ENCODE data around the gene ANKH. TPM values are rescaled to one million over a fixed set of nuclear protein-coding genes. Genes with fewer than 3 reads are reported as not detected.
"Not testable (repeated sequence)": the region's sequence is repeated elsewhere in the genome, so short reads cannot be mapped to it uniquely, and the experiment has no call there.

Gene ANKH
- total and polyA plus RNA-seq, 2 of the 13 experiments (the other 11 are each of a cell fraction or from before 2014, with no cell fraction given) = 25.0 to 36.0 TPM

DNA sequence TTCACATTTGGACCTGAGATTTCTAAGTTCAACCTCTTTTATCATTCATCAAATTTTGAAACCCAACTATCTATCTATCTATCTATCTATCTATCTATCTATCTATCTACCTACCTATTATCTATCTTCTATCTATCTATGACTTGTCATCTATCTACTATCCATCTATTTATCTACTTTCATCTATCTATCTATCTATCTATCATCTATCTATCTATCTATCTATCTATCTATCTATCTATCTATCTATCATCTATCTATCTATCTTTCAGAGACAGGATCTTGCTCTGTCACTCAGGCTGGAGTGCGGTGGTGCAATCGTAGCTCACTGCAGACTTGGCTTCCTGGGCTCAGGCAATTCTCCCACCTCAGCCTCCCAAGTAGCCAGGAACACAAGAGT, 47.5 kb upstream of the ANKH start:
- DNase-seq (ENCODE audit: low spot score); H3K79me2 ChIP-seq (ENCODE audit: insufficient read depth, low read length); H3K27ac ChIP-seq (ENCODE audit: extremely low read length, insufficient read depth, low read length); BruUV-seq (replicated peaks); intact Hi-C loops (cut with micrococcal nuclease; ENCODE audit: unreplicated experiment); ATAC-seq; H3K9me3 ChIP-seq (ENCODE audit: low read length); FAIRE-seq; in situ Hi-C loops (cut with HindIII; ENCODE audit: extremely low pct_ligation_motif_present, low pct_unique_long_range_greater_than_20kb); H3K36me3 ChIP-seq (replicated peaks in 1 of 2; ENCODE audit: control insufficient read depth in 1 of 2, insufficient read depth in 2 of 2, low read length in 2 of 2); H2AFZ ChIP-seq (ENCODE audit: low read length); H3K9ac ChIP-seq (ENCODE audit: insufficient read depth, low read depth, low read length); H4K20me1 ChIP-seq (ENCODE audit: insufficient read depth, low read length); CTCF ChIA-PET (ENCODE audit: low intra/inter-chr PET ratio, low total read pairs); POLR2A ChIA-PET; H3K4me3 ChIP-seq (replicated peaks in 1 of 3; ENCODE audit: insufficient read depth in 1 of 3, low read depth in 2 of 3, low read length in 3 of 3); H3K27me3 ChIP-seq (ENCODE audit: control insufficient read depth in 1 of 2, insufficient read depth in 2 of 2, low read length in 2 of 2); H3K4me2 ChIP-seq (ENCODE audit: low read depth, low read length): not testable (repeated sequence)
- H3K4me1 ChIP-seq (ENCODE audit: insufficient read depth, low read length) = peaks cover 46% of the 10 kb centered on the region
- 69% methylated on average over 2 of the region's 2 CpGs for WGBS (ENCODE audit: low lambda C conversion rate)

DNA sequence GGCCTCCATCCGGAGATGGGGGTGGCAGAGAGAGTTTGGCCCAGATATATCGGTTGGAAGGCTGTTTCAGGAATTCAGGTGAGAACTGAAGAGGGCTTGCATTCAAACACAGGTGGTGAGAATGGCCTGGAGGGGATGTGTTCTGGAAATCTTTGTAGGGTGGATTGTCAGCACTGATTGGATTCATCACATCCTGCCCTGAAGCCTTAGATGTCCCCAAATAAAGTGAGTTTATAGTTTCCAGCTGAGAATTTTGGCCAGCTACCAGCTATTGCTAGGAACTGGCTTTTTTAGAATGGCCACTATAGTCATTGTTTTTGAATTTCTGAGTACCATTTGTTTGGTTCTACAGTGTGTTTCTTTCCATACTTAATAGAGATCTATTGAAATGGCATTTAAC, 46.1 kb upstream of the ANKH start:
- peaks cover 0 to 1% of the 10 kb centered on the region in 2 experiments; a peak in 1 of 5 replicates for H3K27me3 ChIP-seq (ENCODE audit: control insufficient read depth in 1 of 2, insufficient read depth in 2 of 2, low read length in 2 of 2)
- ATAC-seq (no peak), DNase-seq (ENCODE audit: low spot score) (no peak), FAIRE-seq (no peak)
- ChIA-PET POLR2A (no interaction called here), CTCF (ENCODE audit: low intra/inter-chr PET ratio, low total read pairs) (no interaction called here)
- H2AFZ ChIP-seq (ENCODE audit: low read length) = no peak overlapping the region
- H3K9me3 ChIP-seq (ENCODE audit: low read length) = no peaks in the 10 kb centered on the region
- TF ChIP-seq CHD4 (IDR thresholded peaks at IDR 0.05; ENCODE audit: borderline replicate concordance, low read length) (no peak), EHMT2 (IDR thresholded peaks at IDR 0.05; ENCODE audit: borderline replicate concordance, low read depth, low read length) (no peak)
- TF ChIP-seq, protein P1, sequence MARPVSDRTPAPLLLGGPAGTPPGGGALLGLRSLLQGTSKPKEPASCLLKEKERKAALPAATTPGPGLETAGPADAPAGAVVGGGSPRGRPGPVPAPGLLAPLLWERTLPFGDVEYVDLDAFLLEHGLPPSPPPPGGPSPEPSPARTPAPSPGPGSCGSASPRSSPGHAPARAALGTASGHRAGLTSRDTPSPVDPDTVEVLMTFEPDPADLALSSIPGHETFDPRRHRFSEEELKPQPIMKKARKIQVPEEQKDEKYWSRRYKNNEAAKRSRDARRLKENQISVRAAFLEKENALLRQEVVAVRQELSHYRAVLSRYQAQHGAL (CRISPR knock-in tag; IDR thresholded peaks at IDR 0.05; ENCODE audit: not compliant biosample characterization) = no peak
- WGBS (ENCODE audit: low lambda C conversion rate) = 5% methylated on average over 2 of the region's 2 CpGs
- intact Hi-C loops (cut with micrococcal nuclease; ENCODE audit: unreplicated experiment) = no loop called here
- no peaks in the 10 kb centered on the region for H3K79me2 ChIP-seq (ENCODE audit: insufficient read depth, low read length)
- H4K20me1 ChIP-seq (ENCODE audit: insufficient read depth, low read length) = no peaks in the 10 kb centered on the region
- H3K9ac ChIP-seq (ENCODE audit: insufficient read depth, low read depth, low read length) = no peak overlapping the region
- H3K4me2 ChIP-seq (ENCODE audit: low read depth, low read length) = no peak overlapping the region
- H3K27ac ChIP-seq (ENCODE audit: extremely low read length, insufficient read depth, low read length) = no peak overlapping the region
- H3K4me3 ChIP-seq (replicated peaks in 1 of 3; ENCODE audit: insufficient read depth in 1 of 3, low read depth in 2 of 3, low read length in 3 of 3) = no peak overlapping the region
- H3K4me1 ChIP-seq (ENCODE audit: insufficient read depth, low read length) = peaks cover 47% of the 10 kb centered on the region
- H3K36me3 ChIP-seq (replicated peaks in 1 of 2; ENCODE audit: control insufficient read depth in 1 of 2, insufficient read depth in 2 of 2, low read length in 2 of 2) = no peaks in the 10 kb centered on the region
- no TSS peak for BruUV-seq (replicated peaks)
- in situ Hi-C loops (cut with HindIII; ENCODE audit: extremely low pct_ligation_motif_present, low pct_unique_long_range_greater_than_20kb) = no loop called here
